ENCODE data around the gene AGBL3.

The AGBL3 gene

DNA sequence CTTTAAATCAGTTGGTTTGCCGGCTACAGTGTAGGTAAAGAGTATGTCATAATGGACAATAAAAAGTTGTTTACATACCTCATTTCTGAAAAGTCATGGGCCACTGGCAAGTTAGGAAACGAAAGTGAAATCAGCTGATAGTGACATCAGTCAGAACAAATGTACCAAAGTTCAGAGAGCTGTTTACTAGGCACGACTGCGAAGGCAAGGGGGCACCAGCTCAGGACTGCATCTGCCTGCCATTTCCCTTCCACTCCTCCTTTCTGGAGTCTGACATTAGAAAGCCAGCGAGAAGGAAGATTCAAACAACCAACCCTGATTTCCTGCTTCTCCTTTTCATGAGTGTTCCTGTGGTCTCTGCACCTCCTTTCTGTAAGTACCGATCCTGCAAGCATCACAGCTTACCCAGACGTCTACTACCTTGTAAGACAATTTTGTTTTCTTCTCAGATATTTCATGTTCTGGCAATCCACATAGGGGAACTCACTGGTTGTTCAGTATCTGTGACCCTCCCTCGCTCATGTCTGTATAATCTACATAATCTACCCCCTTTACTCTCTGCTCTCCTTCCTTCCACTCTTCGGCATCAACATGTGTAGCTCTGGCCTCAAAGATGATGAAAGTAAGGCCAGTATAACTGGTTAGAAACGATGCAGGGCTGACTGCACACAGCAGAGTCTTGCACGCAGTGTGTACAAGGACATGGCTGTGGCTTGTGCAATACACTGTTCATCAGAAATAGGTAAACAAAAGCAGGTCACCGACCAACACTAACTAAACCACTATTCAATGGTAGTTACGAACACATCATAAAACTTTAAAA is 161.8 kb downstream of the AGBL3 start, which contains the start of gene TMEM140:
Gene TMEM140, plus strand, starts transcription at position 174 of the 823 bp plus-strand sequence. CDS start 16,370 bp downstream, outside the sequence.
- no peak for DNase-seq (ENCODE audit: low read depth in 2 of 2)

DNA sequence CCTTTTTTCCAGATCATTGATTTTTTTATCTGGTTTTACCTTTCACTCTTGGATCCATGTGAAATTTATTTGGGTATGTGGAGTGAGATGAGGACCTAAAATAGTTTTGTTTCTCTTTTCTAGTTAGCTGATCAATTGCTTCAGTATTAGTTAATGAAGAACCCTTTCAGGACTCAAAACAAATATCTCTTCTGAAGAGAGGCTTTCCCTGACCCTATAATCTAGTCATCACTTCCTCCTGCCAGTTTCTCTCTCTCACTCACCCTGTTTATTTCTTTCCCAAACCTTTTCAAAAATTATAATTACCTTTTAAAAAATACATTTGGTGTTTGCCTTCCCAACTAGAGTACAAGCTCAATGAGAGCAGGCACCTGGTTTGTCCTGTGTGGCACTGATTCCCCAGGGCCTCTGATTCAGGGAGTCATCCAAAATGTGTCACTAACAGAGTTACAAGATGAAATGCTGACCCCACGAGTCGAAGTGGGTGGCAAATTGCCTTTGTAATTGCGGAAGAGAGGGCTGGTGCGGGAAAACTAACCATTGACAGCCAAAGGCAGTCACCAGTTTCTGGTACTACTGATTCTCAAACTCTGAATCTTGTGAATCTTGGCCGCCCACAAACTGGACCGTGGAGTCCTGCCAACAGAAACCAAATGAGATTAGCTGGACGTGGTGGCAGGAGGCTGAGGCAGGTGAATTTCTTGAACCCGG is 163.9 kb downstream of the AGBL3 start:
- DNase-seq (ENCODE audit: low read depth in 2 of 2) = no peak

DNA sequence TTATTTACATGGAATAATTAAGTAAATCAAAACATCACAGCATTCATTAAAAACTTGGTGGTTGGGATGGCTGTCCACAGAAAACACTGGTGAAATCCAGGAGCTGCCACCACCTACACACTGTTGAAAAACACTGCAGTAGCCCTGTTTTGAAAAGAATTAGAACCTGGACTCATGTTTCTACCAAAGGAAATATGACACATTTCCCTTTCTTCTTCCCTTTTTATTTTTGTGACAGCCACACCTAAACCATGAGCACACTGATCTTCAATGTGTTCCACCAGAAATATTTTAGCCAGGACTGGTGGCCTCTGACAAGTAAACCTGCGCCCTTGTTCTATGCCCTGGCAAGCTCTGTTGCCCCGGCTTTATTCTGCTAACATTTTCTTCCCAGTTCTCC is 164.8 kb downstream of the AGBL3 start:
- DNase-seq (ENCODE audit: low read depth in 2 of 2) = no peak

DNA sequence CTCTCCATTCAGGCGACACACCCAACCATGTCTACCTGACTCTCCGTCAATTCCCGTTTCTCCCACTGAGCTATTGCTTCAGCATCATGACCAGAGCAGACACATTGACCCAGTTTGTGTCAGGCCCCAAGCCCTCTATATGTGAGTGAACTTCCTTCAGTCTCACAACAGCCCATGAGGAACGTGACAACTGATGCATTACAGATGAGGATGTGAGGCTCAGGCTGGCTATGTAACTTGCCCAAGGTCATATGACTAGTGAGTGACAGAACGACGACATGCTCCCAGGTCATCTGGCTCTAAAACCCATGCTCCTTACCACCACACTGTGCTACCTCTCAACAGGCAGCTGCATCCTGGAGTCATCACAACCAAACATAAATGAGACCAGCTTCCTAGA is 165.2 kb downstream of the AGBL3 start:
- DNase-seq (ENCODE audit: low read depth in 2 of 2) = no peak

DNA sequence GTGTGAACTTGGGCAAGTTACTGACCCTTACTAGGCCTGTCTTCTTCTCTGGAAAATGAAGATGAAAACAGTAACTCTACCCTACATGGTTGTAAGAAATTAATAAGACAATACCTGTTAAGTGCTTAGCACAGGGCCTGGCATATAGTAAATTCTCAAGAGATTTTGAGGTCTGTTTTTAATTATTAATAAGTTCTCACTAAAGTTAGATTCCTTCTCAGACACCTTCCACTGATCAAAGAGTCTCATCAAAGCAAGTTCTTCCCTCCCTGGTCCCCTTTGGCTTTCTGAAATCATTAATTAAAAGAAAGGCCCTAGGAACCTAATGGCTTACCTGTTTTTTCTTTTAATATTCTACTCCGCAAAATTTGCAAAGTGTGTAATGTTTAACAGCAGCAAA is 166.1 kb downstream of the AGBL3 start:
- DNase-seq (ENCODE audit: low read depth in 2 of 2) = no peak

DNA sequence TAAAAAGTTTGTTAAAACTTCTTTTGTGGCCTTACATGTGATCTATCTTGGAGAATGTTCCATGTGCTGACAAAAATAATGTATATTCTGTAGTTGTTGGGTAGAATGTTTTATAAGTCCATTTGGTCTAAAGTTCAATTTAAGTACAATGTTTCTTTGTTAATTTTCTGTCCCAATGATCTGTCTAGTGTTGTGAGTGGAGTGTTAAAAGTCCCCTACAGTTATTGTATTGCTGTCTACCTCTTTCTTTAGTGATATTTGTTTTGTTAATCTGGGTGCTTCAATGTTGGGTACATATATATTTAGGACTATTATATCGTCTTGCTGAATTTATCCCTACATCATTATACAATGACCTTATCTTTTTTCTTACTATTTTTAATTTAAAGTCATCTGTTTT is 168.4 kb downstream of the AGBL3 start:
- DNase-seq (ENCODE audit: low read depth in 2 of 2) = no peak

DNA sequence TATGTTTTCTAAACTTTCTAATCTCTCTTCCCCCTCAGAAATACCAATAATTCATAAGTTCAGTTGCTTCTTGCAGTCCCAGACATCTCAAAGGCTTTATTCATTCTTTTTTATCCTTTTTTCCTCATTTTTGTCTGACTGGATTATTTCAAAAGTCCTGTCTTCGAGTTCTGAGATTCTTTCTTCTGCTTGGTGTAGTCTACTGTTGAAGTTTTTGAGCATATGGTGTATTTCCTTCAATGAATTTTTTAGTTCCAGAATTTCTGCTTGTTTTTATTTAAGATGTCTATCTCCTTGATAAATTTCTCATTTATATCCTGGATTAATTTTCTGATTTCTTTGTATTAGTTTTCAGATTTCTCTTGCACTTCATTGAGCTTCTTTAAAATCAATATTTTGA is 170.0 kb downstream of the AGBL3 start:
- no peak for DNase-seq (ENCODE audit: low read depth in 2 of 2)

DNA sequence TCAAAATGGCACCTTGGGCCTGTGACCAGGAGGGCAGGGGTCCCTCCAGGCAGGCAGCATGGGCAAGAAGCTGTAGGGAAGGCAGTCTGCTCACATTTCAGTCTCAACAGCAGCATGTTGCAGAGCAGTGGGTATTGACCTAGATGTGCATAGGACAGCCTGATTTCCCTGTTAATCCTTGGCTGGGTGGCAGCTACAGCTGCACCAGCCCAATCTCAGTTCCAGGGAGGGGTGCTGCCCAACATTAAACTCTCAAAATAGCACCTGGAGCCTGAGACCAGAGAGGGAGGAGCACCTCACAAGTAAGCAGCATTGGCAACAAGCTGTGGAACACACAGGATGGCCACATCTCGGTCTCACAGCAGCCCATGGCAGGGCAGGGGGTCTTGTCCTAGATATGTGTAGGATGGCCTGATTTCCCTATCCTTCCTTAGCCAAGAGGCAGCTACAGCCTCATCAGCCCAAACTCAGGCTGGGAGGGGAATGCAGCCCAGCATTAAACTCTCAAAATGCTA is 171.9 kb downstream of the AGBL3 start:
- DNase-seq (ENCODE audit: low read depth in 2 of 2) = no peak

DNA sequence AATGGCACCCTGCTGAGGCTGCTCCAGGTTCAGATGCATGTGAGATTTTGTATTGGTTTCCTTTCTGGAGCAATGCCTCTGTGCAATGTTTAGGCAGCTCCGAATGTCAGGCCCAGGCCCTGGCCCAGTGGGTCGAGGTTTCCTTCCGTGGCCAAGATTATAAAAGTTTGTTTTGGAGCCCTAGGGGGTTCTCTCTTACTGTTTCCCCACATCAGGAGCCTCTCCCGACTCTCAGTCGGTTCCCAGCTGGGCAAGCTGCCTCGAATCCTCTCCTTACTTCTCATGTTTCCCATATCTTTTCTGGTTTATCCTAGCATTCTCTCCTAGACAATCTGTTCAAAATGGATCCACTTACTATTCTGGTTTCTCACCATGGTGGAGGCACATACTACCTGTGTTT is 172.6 kb downstream of the AGBL3 start:
- no peak for DNase-seq (ENCODE audit: low read depth in 2 of 2)

DNA sequence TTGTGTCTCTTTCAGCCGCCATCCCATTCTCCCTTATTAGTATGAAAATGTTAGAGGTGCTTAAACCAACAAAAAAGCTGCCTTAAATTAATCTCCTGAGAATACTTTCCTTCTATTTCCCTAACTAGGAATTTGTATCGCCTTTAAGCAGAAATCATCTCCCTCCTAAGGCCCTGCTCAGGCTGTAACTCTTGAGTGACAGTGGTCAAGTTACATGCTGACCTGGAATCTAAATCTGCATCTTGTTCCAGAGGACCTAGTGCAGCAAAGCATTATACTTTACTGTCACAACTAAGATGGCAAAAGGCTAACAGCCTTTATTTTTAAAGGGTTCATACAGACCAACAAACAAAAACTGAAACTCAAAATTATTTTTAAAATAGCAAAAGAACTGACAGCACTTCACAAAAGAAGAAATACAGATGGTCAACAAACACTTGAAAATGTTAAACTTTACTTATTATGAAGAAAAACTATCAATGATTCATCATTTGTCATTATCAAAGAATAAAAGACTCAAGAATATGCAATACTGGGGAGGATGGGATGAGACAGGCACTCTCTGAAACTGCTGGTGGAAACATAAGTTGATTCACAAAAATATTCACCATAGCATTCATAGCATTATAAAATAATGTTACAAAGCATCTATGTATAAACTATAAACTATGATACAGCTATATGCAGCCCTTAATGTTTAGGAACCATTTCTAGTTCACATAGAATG is 173.2 kb downstream of the AGBL3 start:
- DNase-seq (ENCODE audit: low read depth in 2 of 2) = no peak

DNA sequence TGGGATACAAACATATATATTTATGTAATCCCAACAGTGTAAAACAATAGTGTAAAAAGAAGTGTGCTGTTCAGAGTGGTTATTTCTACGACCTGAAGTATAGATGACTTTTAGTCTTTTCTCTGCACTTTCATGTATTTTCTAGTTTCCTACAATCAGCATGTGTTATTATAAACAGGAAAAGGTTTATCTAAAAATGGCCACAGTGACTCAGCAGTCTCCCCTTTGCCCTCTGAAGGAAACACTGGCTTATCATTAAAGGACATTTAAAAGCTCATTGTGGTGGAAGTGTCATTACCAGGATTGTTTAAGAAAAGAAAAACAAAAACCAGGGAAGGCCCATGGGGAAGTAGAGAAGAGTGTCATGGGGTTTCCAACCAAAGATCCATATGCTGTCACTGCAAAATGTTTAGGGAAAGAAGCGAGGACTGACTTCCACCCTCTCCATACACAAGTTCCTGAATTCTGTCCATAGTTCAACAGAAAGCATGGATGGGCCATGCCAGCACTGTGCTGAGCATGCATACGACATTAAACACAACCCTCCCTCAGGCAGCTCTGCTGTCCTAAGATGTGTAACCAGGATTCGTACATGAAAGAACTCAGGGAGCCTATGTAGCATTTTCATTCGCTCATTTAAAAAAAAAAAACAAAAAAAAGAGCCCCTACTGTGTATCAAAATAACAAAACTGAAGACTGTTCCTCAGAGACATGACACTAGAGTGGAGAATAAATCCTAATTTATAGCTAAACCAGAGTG is 174.0 kb downstream of the AGBL3 start:
- DNase-seq (ENCODE audit: low read depth in 2 of 2) = no peak

DNA sequence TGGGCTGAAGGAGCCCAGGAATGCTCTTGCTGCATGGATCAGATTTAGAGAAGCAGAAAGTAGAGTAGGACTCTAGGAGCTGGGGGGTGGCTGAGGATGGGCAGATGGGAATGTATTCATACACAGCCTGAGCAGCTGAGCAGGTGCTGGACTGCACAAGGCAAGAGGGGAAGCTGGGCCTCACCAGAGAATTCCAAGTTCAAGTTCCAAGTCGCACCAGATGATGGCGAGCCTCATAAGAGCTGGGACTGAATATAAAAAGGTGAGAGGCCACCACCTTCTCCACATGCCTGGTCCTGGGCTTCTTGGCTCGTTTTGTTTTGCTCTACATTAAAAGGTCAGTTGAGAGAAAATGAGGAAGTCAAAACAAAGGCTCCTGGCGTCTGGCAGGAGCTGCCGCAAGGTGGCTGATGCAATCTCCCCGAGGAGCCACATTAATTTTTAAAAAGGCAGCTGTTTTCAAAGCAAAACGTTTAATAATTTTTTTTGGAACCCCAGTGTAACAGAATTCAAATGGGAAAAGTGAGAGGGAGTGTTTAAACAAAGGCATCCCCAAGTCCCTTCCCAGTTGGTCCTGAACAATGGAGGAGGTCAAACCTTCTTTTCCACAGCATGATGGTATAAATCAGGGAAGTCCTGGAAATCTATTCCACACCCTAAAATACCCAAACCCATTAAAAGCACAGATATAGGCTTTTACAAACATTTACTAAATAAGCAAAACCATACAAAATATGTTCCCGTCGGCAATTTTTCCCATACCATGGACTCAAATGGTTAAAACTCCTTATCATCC is 174.7 kb downstream of the AGBL3 start:
- DNase-seq (ENCODE audit: low read depth in 2 of 2) = no peak

DNA sequence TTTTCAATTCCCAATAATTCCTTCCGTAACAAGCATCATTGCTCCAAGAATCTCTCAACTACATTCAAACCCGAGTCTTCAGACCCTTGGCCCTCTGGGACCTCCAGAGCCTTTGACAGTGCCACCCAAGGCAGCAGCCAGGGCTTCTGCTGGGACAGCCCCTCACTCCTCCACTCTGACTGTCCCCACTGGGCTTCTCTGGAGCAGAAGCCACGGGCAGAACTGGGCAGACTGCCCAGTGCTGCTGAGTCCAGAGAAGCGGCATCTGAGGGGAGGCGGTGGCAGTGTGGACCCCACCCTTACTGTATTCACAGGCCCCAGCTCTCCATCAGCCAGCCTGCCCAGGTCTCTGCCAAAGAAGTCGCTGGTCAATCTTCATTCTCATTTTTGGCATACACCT is 175.4 kb downstream of the AGBL3 start:
- DNase-seq (ENCODE audit: low read depth in 2 of 2) = no peak

DNA sequence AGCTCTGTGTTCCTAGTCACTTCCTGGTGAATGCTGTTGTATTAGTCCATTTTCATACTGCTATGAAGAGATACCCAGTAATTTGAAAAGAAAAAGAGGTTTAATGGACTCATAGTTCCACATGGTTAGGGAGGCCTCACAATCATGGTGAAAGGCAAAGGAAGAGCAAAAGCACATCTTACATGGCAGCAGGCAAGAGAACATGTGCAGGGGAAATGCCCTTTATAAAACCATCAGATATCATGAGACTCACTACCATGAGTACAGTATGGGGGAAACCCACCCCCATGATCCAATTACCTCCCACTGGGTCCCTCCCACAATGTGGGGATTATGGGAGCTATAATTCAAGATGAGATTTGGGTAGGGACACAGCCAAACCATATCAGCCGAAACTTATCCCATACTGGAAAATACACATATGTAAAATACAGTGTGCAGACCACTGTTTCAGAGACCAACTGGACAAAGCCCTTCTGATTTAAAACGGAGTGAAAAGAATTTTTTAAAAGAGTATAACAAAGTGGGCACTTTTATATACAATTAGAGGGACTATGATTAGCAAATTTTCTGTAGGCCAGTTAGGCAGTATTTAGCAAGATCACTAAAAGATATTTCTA is 176.2 kb downstream of the AGBL3 start:
- DNase-seq (ENCODE audit: low read depth in 2 of 2) = no peak

DNA sequence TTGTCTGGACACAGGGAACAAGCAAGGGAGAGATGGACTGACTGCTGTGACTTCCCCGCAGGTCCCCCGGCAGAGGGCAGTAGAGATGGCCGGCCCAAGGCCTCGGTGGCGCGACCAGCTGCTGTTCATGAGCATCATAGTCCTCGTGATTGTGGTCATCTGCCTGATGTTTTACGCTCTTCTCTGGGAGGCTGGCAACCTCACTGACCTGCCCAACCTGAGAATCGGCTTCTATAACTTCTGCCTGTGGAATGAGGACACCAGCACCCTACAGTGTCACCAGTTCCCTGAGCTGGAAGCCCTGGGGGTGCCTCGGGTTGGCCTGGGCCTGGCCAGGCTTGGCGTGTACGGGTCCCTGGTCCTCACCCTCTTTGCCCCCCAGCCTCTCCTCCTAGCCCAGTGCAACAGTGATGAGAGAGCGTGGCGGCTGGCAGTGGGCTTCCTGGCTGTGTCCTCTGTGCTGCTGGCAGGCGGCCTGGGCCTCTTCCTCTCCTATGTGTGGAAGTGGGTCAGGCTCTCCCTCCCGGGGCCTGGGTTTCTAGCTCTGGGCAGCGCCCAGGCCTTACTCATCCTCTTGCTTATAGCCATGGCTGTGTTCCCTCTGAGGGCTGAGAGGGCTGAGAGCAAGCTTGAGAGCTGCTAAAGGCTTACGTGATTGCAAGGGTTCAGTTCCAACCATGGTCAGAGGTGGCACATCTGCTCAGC is 178.2 kb downstream of the AGBL3 start:
- no peak for DNase-seq (ENCODE audit: low read depth in 2 of 2)

DNA sequence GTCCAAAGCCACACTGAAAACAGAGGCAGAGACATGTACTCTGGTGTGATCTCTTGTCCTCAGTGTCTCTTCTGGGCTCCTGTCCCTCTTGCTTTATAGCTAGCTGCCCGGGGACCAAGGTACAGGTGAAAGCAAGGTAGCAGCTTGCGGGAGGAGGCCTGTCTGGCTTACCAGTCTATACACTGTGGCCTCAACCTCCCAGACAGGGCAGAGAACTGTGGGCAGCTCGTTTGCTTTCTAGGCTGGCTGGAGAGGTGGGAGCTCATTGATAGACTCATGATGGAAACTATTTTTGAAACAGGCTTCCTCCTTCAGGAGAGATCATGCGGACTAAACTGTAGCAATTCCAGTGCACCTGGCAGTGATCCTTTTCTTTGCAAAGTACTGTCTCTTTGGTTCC is 179.6 kb downstream of the AGBL3 start:
- no peak for DNase-seq (ENCODE audit: low read depth in 2 of 2)

DNA sequence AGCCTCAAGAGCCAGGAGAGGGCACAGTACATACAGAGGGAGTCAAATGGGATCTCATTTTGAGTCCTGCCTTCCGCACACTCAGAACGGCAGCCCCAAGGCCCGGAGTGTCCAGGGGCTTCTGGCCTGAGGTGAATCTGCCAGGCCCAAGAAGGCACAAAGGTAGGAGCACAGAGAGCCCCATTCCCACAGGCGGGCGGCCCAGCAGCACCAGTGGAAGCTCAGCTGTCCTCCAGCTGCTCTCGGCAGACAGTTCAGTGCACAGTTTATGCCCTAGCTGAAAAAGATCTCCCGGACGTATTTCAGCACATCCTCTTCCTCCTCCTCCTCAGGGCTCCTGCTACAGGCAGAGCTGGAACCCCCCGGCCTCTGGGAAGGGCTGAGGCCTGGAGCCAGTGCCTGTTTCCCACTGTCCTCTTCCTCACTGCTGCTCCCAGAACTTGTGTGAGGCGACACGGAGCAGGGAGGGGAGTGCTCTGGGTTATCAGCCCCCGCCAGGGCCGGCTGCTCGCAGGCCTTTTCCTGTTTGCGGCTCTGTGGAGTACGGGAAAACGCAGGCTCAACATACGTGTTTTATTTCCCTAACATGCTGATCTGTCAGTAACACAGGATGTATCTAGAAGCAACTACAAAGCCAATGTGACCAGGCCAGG is 180.2 kb downstream of the AGBL3 start:
- DNase-seq (ENCODE audit: low read depth in 2 of 2) = no peak

DNA sequence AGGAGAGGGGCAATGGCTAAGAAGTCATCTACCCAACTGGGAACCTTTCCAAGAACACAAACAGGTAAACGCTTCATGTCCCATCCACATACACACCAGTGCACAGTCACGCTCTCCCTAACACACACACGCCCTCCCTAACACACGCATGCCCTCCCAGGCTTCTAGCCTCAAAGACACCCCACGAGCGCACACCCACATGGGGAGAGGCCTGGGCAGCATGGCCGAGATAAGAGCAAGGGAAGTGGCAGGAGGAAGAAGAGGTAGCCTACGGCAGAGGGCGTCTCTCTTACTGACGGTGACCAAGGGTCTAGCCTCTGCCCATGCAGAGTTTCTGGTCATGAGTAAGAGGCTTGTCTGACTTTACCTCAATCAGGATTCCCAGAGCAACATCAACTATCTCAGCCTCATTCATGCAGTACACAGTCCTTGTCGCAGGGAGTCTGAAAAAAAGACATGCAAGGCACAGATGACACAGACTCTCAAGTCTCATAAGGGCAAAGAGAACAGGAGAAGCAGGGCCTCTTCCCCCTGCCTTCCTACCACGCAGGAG is 181.1 kb downstream of the AGBL3 start:
- DNase-seq (ENCODE audit: low read depth in 2 of 2) = no peak

DNA sequence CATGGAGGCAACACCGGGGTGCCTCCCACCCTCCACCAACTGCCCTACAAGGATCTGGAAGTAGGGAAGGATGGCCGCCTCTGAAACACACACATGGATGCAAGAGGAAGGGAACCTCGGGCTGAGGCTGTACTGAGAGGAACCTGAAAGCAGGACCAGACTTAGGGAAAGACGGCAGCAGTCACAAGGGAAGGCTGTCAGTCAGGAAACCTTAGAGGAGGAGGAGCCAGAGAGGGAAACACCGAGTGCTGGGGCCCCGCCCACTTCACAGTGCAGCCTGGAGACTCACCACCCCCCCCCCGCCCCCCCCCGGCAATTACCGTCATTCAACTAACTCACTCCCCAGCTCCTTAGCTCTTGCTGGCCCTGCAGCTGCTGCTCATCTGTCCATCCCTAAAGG is 181.7 kb downstream of the AGBL3 start:
- DNase-seq (ENCODE audit: low read depth in 2 of 2) = no peak
